ENCODE data around the gene DUSP1.

Gene DUSP1

DNA sequence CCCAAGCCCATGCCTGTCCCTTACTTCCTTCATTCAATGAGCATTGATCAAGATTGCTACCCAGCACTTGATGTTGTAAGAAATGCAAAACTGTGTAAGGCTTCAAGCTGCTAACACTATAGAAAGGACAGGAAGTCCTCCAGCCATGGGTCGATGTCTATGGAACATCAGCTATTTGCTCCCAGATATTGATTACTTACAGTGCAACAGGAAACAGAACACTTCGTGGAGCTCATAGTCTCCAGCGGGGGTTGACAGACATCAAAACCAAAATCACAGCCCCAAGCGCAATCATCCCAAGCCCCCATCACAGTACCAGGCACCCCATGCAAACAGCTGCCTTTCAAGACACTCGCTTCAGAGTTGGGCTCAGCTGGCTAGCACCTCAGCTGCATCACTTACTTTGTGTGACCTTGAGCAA lies 26.8 kb upstream of the DUSP1 start:
- TF ChIP-seq, protein P1, sequence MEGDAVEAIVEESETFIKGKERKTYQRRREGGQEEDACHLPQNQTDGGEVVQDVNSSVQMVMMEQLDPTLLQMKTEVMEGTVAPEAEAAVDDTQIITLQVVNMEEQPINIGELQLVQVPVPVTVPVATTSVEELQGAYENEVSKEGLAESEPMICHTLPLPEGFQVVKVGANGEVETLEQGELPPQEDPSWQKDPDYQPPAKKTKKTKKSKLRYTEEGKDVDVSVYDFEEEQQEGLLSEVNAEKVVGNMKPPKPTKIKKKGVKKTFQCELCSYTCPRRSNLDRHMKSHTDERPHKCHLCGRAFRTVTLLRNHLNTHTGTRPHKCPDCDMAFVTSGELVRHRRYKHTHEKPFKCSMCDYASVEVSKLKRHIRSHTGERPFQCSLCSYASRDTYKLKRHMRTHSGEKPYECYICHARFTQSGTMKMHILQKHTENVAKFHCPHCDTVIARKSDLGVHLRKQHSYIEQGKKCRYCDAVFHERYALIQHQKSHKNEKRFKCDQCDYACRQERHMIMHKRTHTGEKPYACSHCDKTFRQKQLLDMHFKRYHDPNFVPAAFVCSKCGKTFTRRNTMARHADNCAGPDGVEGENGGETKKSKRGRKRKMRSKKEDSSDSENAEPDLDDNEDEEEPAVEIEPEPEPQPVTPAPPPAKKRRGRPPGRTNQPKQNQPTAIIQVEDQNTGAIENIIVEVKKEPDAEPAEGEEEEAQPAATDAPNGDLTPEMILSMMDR (IDR thresholded peaks at IDR 0.05; ENCODE audit: borderline replicate concordance, control extremely low read depth, extremely low read depth, insufficient read depth, missing control alignments) = no peak
- in situ Hi-C loops (cut with MboI; ENCODE audit: low sequenced_read_pairs, unreplicated experiment) = no loop called here
- DNase-seq (ENCODE audit: low spot score) = peak; percentile 20

DNA sequence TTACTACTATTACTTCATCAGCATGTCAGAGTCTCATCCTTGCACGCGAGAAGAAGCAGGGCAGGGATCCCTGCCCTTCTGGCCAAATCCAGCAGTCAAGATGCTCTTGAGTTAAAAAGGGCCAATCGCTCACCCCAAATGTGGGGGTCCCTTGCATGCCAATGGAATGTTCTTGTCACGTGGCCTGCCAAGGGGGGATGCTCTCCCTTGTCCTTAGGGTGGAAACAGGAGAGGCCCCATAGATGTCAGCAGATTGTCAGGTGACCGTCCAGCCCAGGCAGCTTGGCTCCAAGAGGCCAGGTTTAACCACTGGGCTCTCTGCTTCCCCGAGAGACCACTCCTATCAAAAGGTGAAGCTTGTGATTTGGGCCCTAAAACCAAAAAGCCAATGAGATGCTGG lies 25.3 kb upstream of the DUSP1 start:
- DNase-seq (ENCODE audit: low spot score) = no peak
- in situ Hi-C loops (cut with MboI; ENCODE audit: low sequenced_read_pairs, unreplicated experiment) = no loop called here
- TF ChIP-seq, protein P1 (IDR thresholded peaks at IDR 0.05; ENCODE audit: borderline replicate concordance, control extremely low read depth, extremely low read depth, insufficient read depth, missing control alignments) = no peak

DNA sequence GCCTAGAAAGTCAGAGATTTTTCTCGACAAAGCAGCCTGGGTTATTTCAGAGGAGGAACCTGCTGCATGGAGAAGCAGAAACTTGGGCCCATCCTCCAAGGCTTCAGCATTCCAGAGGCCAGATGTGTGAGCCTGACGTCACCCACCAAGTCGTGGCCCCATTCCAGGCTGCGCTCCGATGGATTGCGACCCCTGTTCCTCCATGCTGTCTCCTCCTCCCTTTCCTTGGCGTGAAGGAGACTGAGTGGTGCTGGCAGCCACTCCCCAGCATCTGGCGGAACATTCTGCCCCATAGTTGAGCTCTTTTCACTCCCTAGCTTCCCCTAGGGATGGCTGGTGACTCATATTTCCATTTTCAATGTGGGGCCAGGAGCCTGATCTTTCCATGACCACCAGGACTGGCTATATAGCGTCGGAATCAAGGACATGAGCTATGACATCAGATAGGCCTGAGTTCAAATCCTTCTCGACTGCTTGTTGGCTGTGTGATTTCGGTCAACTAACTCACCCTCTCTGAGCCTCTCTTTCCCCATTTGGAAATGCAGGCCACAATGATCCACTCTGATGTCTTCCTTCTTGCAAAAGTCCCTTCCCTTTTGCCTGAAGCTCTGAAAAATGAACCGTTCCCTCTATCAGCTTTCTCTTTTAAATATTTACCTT lies 24.5 kb upstream of the DUSP1 start:
- peak; percentile 6 for DNase-seq (ENCODE audit: low spot score)
- TF ChIP-seq, protein P1 (IDR thresholded peaks at IDR 0.05; ENCODE audit: borderline replicate concordance, control extremely low read depth, extremely low read depth, insufficient read depth, missing control alignments) = no peak
- in situ Hi-C loops (cut with MboI; ENCODE audit: low sequenced_read_pairs, unreplicated experiment) = no loop called here

DNA sequence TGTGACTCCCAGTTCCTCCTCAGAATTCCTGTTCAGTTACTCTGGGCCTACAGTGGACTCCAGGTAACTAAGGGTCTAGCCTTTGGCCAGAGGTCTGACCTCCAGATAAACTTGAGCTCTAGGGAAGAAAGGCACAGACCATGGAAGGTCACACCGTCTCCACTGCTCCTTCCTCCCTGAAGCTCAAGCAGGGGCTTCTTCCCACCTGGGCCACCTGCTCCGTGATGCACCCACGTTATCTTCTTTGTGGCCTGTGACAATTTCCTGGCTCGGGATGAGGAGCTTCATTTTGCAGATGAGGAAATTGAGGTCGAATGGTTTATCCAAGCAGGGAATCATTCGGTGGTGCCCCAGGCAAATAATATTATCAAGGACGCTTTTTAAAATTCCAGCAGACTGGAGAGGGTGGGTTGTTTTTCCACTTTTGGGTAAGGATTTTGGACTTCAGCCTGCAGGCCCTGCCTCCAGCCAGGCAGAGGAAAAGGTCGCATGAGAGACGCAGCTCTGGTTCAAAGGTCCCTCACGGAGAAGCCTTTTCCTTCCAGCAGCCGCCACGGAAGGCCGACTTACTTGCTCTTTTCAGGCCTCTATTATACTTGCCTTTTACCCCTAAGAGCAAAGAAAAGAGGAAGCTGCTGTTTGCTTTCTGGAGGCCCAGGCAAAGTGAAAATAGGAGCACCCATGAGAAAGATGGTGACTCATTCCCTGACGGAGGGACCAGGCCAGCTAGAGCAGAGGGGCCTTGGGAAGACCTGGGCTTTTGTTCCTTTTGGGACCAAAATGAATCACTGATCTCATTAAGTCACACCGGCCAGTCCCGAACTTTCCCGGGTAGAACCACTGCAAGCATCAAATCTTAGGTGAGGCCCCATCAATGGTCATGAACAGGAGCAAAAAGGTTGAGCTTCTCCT lies 22.8 kb upstream of the DUSP1 start:
- in situ Hi-C loops (cut with MboI; ENCODE audit: low sequenced_read_pairs, unreplicated experiment) = no loop called here
- TF ChIP-seq, protein P1 (IDR thresholded peaks at IDR 0.05; ENCODE audit: borderline replicate concordance, control extremely low read depth, extremely low read depth, insufficient read depth, missing control alignments) = no peak
- peak; percentile 63 for DNase-seq (ENCODE audit: low spot score)

DNA sequence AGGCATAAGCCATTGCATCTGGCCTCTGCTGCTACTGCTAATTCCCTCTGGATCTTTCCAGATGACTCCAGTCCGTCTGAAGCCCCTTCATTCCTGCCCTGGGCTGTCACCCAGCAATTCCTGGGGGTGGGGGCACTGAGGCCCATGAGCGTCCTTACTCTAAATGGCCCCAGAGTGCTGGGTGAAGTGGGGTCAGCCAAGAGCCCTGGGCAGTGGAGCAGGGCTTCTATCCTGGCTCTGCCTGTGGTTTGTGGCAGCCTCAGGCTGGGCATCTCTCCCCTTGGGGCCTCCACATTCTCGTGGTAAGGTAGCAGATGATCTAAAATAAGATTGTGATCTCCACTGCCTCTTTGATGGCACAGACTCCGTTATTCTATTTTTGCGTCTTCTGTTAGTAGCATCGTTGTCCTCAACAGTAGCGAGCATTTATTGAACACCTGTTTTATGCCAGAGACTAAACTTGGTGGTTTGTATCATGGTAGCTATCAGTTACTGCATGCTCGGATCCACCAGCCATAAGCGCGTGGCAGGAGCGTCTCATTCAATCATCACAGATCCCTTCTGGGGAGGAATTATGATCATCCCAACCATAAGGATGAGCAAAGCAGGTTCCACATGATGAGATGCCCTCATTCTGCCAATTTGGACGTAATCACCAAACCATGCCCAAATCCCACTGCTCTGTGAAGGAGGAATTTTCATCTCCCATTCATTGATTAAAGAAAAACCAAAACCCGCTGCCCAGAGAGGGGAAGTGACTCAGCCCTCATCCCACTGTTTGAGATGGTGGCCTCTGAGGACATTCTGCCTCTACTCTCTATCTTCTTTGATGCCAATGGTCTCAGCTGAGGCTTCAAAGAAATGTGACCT lies 21.9 kb upstream of the DUSP1 start:
- in situ Hi-C loops (cut with MboI; ENCODE audit: low sequenced_read_pairs, unreplicated experiment) = no loop called here
- DNase-seq (ENCODE audit: low spot score) = no peak
- TF ChIP-seq, protein P1 (IDR thresholded peaks at IDR 0.05; ENCODE audit: borderline replicate concordance, control extremely low read depth, extremely low read depth, insufficient read depth, missing control alignments) = no peak

Measured in GM13976 (cell line).